H9 (cell line): ENCODE results near the gene PNRC2. TPM values are rescaled to one million over a fixed set of nuclear protein-coding genes. Genes with fewer than 3 reads are reported as not detected.

Source experiments
- DNase-seq: peaks from one replicate; pipeline ENCODE4 v3.0.0-alpha.2; 2017
- H2AFZ ChIP-seq: one replicate; pipeline ENCODE4 v1.6.1; 2013; ENCODE audit warnings: mild to moderate bottlenecking, low read length, control low read depth, moderate library complexity
- H2AK5ac ChIP-seq: 2 replicates; pipeline ENCODE4 v1.6.1; 2013; ENCODE audit warnings: low read length, control low read depth, mixed read lengths; ENCODE audit not compliant: insufficient read length
- H2BK120ac ChIP-seq: one replicate; pipeline ENCODE4 v1.6.1; 2013; ENCODE audit warnings: low read depth, mild to moderate bottlenecking, low read length, control low read depth, inconsistent platforms; ENCODE audit not compliant: poor library complexity, severe bottlenecking
- H2BK12ac ChIP-seq: 2 replicates; pipeline ENCODE4 v1.6.1; 2013; ENCODE audit warnings: low read length, control low read depth, mixed read lengths, low read depth; ENCODE audit not compliant: insufficient read length
- H2BK15ac ChIP-seq: 2 replicates; pipeline ENCODE4 v1.6.1; 2013; ENCODE audit warnings: low read depth, low read length, control low read depth
- H2BK20ac ChIP-seq: one replicate; pipeline ENCODE4 v1.6.1; 2013; ENCODE audit warnings: low read depth, mild to moderate bottlenecking, low read length, control low read depth, inconsistent platforms; ENCODE audit not compliant: poor library complexity, severe bottlenecking
- H2BK5ac ChIP-seq: 2 replicates; pipeline ENCODE4 v1.6.1; 2013; ENCODE audit warnings: low read length, control low read depth, mixed read lengths; ENCODE audit not compliant: insufficient read length
- H3K14ac ChIP-seq: 2 replicates; pipeline ENCODE4 v1.6.1; 2013; ENCODE audit warnings: low read length, control low read depth; ENCODE audit not compliant: insufficient read depth
- H3K18ac ChIP-seq: 2 replicates; pipeline ENCODE4 v1.6.1; 2013; ENCODE audit warnings: low read depth, mild to moderate bottlenecking, mixed read lengths, low read length, control low read depth; ENCODE audit not compliant: insufficient read length
- H3K23ac ChIP-seq: 2 replicates; pipeline ENCODE4 v1.6.1; 2013; ENCODE audit warnings: low read length, control low read depth, mixed read lengths, low read depth; ENCODE audit not compliant: insufficient read length
- H3K23me2 ChIP-seq: 2 replicates; pipeline ENCODE4 v1.6.1; 2013; ENCODE audit warnings: low read depth, mild to moderate bottlenecking, mixed read lengths, low read length, control low read depth; ENCODE audit not compliant: insufficient read length, poor library complexity, severe bottlenecking
- H3K27ac ChIP-seq: 2 replicates; pipeline ENCODE4 v1.5.1; 2013; ENCODE audit warnings: low read length, control low read depth, mixed read lengths, low read depth; ENCODE audit not compliant: insufficient read length
- H3K27me3 ChIP-seq: 2 replicates; pipeline ENCODE4 v1.6.1; 2013; ENCODE audit warnings: low read length, control low read depth, inconsistent platforms; ENCODE audit not compliant: insufficient read depth
- H3K4ac ChIP-seq: 2 replicates; pipeline ENCODE4 v1.6.1; 2013; ENCODE audit warnings: low read depth, mild to moderate bottlenecking, control low read depth, inconsistent platforms, low read length, moderate library complexity
- H3K4me1 ChIP-seq: 2 replicates; pipeline ENCODE4 v1.6.1; 2013; ENCODE audit warnings: low read length, control low read depth, inconsistent platforms; ENCODE audit not compliant: insufficient read depth
- H3K4me2 ChIP-seq: 2 replicates; pipeline ENCODE4 v1.6.1; 2013; ENCODE audit warnings: low read length, control low read depth, mixed read lengths; ENCODE audit not compliant: insufficient read length, insufficient read depth
- H3K56ac ChIP-seq: 2 replicates; pipeline ENCODE4 v1.6.1; 2013; ENCODE audit warnings: low read depth, mild to moderate bottlenecking, mixed read lengths, low read length, control low read depth; ENCODE audit not compliant: insufficient read length
- H3K79me1 ChIP-seq: 2 replicates; pipeline ENCODE4 v1.6.1; 2013; ENCODE audit warnings: low read depth, mild to moderate bottlenecking, moderate library complexity, low read length, control low read depth, inconsistent platforms; ENCODE audit not compliant: insufficient read depth, poor library complexity, severe bottlenecking
- H3K79me2 ChIP-seq: 2 replicates; pipeline ENCODE4 v1.6.1; 2013; ENCODE audit warnings: low read length, control low read depth, inconsistent platforms; ENCODE audit not compliant: insufficient read depth
- H3K9ac ChIP-seq: 2 replicates; pipeline ENCODE4 v1.6.1; 2013; ENCODE audit warnings: low read length, control low read depth, mixed read lengths; ENCODE audit not compliant: insufficient read length; ENCODE audit errors: extremely low read depth
- H3K9me3 ChIP-seq: one replicate; pipeline ENCODE4 v1.6.1; 2013; ENCODE audit warnings: low read depth, low read length, inconsistent platforms; ENCODE audit not compliant: control insufficient read depth
- H3T11ph ChIP-seq: one replicate; pipeline ENCODE4 v1.6.1; 2013; ENCODE audit warnings: mild to moderate bottlenecking, low read length, control low read depth, inconsistent platforms
- H4K20me1 ChIP-seq: one replicate; pipeline ENCODE4 v1.6.1; 2013; ENCODE audit not compliant: control insufficient read depth, insufficient read length, insufficient read depth
- H4K5ac ChIP-seq: 2 replicates; pipeline ENCODE4 v1.6.1; 2013; ENCODE audit warnings: low read depth, mild to moderate bottlenecking, mixed read lengths, low read length, control low read depth; ENCODE audit not compliant: insufficient read length
- H4K8ac ChIP-seq: replicated peaks from 2 replicates; pipeline ENCODE4 v1.6.1; 2013; ENCODE audit warnings: low read length, control low read depth, mixed read lengths, low read depth; ENCODE audit not compliant: insufficient read length
- H4K91ac ChIP-seq: 2 replicates; pipeline ENCODE4 v1.6.1; 2013; ENCODE audit warnings: low read depth, mild to moderate bottlenecking, moderate library complexity, mixed read lengths, low read length, control low read depth; ENCODE audit not compliant: insufficient read length
- H3K27ac Mint-ChIP-seq, 3 experiments: 2 replicates in 2 of 3; 3 replicates in 1 of 3; pipeline ENCODE4 v1.8.0; 2020 to 2021; ENCODE audit warnings: mixed read lengths in 3 of 3, mild to moderate bottlenecking in 1 of 3, moderate library complexity in 1 of 3
- H3K27me3 Mint-ChIP-seq: 2 replicates; pipeline ENCODE4 v1.8.0; 2021; ENCODE audit warnings: low read depth, mild to moderate bottlenecking, moderate library complexity, mixed read lengths
- H3K36me3 Mint-ChIP-seq, 3 experiments: 2 replicates in 2 of 3; 3 replicates in 1 of 3; pipeline ENCODE4 v1.8.0; 2020 to 2021; ENCODE audit warnings: low read depth in 3 of 3, mixed read lengths in 3 of 3; ENCODE audit not compliant: insufficient read depth in 1 of 3
- H3K4me1 Mint-ChIP-seq, 2 experiments: 2 replicates each; pipeline ENCODE4 v1.8.0; 2020; ENCODE audit warnings: mixed read lengths in 2 of 2
- H3K4me3 Mint-ChIP-seq, 2 experiments: 2 replicates in 1 of 2; 3 replicates in 1 of 2; pipeline ENCODE4 v1.8.0; 2020 to 2021; ENCODE audit warnings: mild to moderate bottlenecking in 2 of 2, mixed read lengths in 2 of 2, moderate library complexity in 1 of 2
- H3K9me3 Mint-ChIP-seq, 2 experiments: 2 replicates in 1 of 2; 3 replicates in 1 of 2; pipeline ENCODE4 v1.8.0; 2020; ENCODE audit warnings: mild to moderate bottlenecking in 2 of 2, mixed read lengths in 2 of 2, moderate library complexity in 1 of 2
- CTCF ChIP-seq: fragments of 200-600 bp; sonication (generic); conservative IDR thresholded peaks from 3 replicates; pipeline ENCODE4 v1.8.0; 2021; ENCODE audit warnings: antibody characterized with exemption, mild to moderate bottlenecking
- WGBS: extraction: QIAGEN DNeasy Blood & Tissue Kit; methylation state at CpG from one replicate; pipeline ENCODE4 v1.1.7; 2013; ENCODE audit warnings: missing lambda C conversion rate, low lambda C conversion rate, mixed read lengths; ENCODE audit not compliant: insufficient read length; ENCODE audit errors: extremely low coverage; 5-methylcytosine and 5-hydroxymethylcytosine counted together
- total RNA-seq: library from RNA; stranded (reverse); gene quantifications from 2 replicates; pipeline ENCODE4 v1.2.1, GENCODE V29; 2021

Gene PNRC2
- total RNA-seq, 1 experiment from 2014 or later, result 87.6 TPM

GRCh38 chr1:23923592-23924499 is 35.8 kb upstream of the PNRC2 start:
- no peaks in the 10 kb centered on the region for H3K36me3 Mint-ChIP-seq
- Histone ChIP-seq H4K91ac (no peak overlapping the region), H2AFZ (no peak overlapping the region), H3K79me1 (no peaks in the 10 kb centered on the region), H3T11ph (no peak overlapping the region), H3K4me2 (no peak overlapping the region), H3K18ac (no peak overlapping the region), H3K14ac (no peak overlapping the region; the same call in 1 of the 2 replicates), H2BK15ac (no peak overlapping the region), H3K56ac (no peak overlapping the region), H2AK5ac (no peak overlapping the region), H3K23me2 (no peaks in the 10 kb centered on the region), H3K27me3 (no peaks in the 10 kb centered on the region), H3K27ac (no peak overlapping the region), H3K23ac (no peak overlapping the region), H3K4ac (no peak overlapping the region), H2BK120ac (no peak overlapping the region), H3K9ac (no peak overlapping the region), H4K20me1 (no peaks in the 10 kb centered on the region), H2BK20ac (no peak overlapping the region), H3K79me2 (no peaks in the 10 kb centered on the region), H3K4me1 (no peaks in the 10 kb centered on the region), H2BK5ac (no peak overlapping the region), H4K8ac (no peak overlapping the region), H3K9me3 (no peaks in the 10 kb centered on the region), H2BK12ac (no peak overlapping the region), H4K5ac (no peak overlapping the region)
- H3K27me3 Mint-ChIP-seq, result peaks cover 1% of the 10 kb centered on the region; the same call in 1 of the 2 replicates
- DNase-seq, result no peak
- H3K27ac Mint-ChIP-seq, result no peak overlapping the region; a peak in 1 of 7 replicates
- H3K9me3 Mint-ChIP-seq, result no peaks in the 10 kb centered on the region
- peaks cover 0 to 3% of the 10 kb centered on the region in 2 experiments; a peak in 1 of 4 replicates for H3K4me1 Mint-ChIP-seq
- no CpG with 5 or more reads among the region's 8 CpGs for WGBS
- H3K4me3 Mint-ChIP-seq, result no peak overlapping the region
- no peak for TF ChIP-seq CTCF
